RKO (cell line): ENCODE results near the gene DKK2.

Experiments
- DNase-seq: peaks from one replicate; pipeline ENCODE4 v3.0.0-alpha.2; 2016; ENCODE audit warnings: low spot score

DKK2 gene

GRCh38 chr4:107035819-107036583 lies at the start of gene DKK2:
TSS of gene DKK2 (minus strand) at chr4:107036313. CDS start at chr4:107035591, 722 bp downstream.
- no peak for DNase-seq

- DNase-seq, result no peak
Measured at GRCh38 chr4:107077192-107077591, 41.1 kb upstream of the DKK2 start.

DNA sequence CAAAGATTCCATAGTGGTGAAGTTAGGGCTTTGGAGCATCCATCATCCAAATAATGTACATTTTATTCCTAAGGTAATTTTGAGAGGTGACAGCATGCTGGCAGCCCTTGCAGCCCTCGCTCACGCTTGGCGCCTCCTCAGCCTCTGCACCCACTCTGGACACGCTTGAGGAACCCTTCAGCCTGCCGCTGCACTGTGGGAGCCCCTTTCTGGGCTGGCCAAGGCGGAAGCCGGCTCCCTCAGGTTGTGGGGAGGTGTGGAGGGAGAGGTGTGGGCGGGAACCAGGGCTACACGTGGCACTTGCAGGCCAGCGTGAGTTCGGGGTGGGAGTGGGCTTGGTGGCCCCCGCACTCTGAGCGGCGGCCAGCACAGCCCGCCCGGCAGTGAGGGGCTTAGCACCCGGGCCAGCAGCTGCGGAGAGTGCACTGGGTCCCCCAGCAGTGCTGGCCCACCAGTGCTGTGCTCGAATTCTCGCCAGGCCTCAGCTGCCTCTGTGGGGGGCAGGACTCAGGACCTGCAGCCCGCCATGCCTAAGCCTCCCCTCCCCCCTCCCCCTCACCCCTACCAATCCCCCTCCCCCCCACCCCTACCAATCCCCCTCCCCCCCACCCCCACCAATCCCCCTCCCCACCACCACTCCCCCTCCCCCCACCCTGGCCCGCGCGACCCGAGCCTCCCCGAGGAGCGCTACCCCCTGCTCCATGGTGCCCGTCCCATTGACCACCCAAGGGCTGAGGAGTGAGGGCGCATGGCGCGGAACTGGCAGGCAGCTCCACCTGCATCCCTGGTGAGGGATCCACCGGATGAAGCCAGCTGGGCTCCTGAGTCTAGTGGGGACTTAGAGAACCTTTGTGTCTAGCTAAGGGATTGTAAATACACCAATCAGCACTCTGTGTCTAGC lies 37.0 kb upstream of the DKK2 start:
- DNase-seq, result no peak

DNA sequence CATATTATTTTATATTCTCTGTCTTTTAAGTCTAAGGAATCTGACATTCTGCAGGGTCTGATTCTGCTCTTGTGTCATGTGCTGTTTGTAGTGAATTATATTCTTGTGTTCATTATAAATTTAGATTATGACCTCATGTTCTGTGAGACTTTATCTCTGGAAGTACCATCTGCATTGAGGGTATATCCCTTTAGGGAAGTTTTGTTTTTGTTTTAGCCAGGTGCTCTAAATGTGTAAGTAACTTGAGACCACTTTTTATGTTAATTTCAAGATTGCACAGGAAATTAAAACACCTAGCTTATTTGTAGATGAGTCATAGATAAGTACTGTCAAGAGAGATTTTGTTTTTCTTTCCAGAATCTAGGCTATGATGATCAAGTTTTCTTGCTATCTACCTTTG lies 35.0 kb upstream of the DKK2 start:
- no peak for DNase-seq

- DNase-seq, result peak; percentile 12
Measured at GRCh38 chr4:107069049-107069448, 32.9 kb upstream of the DKK2 start.

DNA sequence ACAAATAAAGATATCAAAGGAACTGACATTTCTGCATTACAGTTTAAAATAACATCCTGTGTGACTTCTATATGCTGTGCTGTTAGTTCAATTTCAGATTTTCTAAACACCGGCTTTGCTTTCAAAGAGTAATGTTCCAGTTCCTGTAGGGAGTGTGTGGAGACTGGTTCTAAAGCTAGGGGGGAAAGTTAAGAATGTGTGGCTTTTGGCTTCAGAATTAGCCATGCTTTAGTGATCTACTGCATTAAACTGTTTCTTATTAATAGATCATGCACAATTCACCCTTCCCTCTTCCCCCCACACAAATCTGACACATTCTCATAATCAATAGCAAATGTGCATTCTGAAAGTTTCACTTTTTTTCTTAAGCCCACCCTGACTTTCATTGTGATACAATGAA lies 32.0 kb upstream of the DKK2 start:
- no peak for DNase-seq

GRCh38 chr4:107066621-107067020 lies 30.5 kb upstream of the DKK2 start:
- no peak for DNase-seq

DNA sequence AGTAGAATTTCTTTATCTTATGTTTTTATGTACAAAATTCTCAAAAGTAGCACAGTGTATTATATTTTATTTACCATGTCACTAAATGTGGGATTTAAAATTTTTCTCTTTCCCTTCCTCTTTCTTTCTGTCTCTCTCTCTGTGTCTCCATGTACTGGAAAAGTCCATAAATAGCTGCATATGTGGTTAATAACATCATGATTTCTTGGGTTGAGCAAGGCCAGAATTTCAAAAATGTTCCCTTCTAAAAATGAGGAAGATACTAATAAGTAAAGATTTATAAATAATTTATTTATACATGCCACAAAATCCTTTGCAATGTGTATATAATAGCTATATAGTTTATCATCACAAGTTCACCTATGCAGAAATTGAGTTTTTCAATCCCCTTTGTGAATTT lies 29.1 kb upstream of the DKK2 start:
- DNase-seq, result no peak

- DNase-seq, result no peak
Measured at GRCh38 chr4:107060388-107060787, 24.3 kb upstream of the DKK2 start.

DNA sequence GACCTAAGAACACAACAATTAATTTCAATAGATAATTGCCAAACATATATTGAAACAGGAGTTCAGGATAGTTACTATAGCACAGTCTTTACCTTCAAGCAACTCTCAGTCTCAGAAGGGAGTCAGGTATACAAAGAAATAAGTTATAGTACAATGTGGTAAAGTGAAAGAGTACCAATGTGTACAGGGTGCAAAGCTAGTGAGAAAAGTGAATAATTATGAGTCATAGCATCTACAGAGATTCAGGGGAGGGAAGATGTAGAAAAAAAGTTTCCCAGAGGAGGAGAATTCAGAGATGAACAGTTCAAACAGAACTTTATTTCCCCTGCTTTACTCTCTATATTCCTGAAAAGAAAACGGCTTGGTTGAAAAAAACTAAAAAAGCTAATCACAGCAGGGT lies 22.7 kb upstream of the DKK2 start:
- no peak for DNase-seq

DNA sequence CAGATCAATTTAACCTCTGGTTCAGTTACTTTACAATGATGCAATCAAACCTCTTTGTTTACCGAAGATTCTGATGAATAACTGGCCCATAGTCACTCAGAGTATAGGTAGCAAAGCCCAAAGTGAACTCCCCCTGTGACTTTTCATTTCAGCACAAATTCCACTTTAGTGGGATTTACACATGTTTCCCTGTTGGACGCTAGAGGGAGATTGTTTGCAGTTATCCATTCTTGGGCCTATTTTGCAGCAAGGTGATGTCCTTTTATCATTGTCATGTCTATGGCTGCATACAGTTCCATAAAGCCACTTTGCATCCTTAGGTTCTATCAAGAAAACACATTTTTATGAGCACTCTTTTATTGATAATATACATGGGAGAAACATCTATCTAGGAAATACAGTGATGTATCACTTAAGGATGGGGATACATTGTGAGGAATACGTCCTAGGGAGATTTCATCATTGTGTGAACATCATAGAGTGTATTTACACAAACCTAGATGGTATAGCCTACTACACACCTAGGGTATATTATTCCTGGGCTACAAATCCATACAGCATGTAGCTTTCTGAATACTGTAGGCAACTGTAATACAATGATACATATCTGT lies 14.5 kb upstream of the DKK2 start:
- DNase-seq, result peak; percentile 54

- DNase-seq, result peak; percentile 3
Measured at GRCh38 chr4:107046261-107046660, 10.1 kb upstream of the DKK2 start.

DNA sequence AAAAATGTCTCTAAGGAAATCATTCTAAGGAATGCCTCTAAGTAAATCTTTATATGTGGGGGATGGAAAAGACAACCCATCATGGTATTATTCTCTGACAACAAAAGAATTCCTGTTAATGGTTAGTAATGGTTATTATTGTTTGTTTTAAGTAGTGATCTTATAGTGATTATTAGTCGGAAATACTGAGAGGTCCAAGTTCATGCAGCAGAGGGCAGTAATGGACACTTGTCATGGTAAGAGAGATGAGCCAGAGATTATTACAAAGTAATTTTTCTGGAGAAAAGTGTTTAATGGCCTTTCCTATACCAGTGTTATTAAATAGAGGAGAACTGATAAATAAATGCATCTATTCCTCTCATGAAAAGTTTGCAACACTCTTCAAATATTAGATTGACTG lies 8.1 kb upstream of the DKK2 start:
- no peak for DNase-seq

- no peak for DNase-seq
Measured at GRCh38 chr4:107037199-107037584, 1.1 kb upstream of the DKK2 start.

GRCh38 chr4:107036584-107037198 lies 578 bp upstream of the DKK2 start:
- DNase-seq, result no peak

GRCh38 chr4:107034996-107035818 lies 906 bp downstream of the DKK2 start:
- DNase-seq, result no peak

DNA sequence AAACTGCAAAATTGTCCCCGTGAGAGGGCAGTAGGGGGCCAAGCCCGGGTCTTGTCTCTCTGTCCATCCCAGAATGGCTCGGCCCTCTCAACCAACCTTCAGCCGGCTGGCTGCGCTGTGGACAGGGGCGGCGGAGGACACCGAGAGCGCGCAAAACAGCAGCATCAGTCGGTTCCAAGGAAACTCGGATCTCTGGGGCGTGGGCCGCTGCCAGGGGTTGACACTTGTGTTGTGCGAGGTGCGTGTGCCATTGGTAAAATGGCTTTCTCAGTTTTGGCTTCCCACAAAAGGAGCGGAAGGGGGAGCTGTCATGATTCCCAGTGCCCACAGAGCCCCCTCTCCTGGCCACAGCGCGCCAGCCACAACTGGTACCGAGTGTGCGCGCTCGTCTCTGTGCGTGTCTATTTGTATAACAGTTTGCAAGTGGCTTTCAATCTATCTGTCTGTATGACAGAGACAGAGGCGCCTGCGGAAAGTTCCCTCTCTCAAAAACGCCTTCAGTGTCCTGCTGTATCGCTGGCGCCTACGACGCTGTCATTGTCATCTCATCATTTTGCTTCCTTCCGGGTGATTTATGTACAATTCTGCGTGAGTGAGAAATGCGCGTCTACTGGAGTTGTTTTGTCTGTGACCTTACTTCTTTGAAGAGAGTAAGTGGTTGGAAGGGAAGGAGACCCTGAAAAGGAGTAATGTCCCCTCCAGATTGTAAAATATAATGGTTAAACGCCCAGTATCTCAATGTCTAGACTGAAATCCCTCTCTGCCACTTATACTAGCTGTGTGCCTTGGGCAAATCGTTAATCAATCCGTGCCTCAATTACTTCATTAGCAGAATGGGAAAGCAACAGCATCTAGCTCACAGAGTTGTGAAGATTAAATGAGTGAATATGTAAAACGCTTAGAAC lies 1.8 kb downstream of the DKK2 start:
- DNase-seq, result no peak

GRCh38 chr4:107027379-107027778 lies 8.7 kb downstream of the DKK2 start:
- no peak for DNase-seq

GRCh38 chr4:107018344-107018735 lies 17.8 kb downstream of the DKK2 start:
- no peak for DNase-seq
